ENCODE results near the gene VAV2. TPM values are rescaled to one million over a fixed set of nuclear protein-coding genes. Genes with fewer than 3 reads are reported as not detected.

VAV2 gene
- total RNA-seq, 4 donors from 2014 or later, result 9.1 to 13.5 (median 10.1) TPM

DNA sequence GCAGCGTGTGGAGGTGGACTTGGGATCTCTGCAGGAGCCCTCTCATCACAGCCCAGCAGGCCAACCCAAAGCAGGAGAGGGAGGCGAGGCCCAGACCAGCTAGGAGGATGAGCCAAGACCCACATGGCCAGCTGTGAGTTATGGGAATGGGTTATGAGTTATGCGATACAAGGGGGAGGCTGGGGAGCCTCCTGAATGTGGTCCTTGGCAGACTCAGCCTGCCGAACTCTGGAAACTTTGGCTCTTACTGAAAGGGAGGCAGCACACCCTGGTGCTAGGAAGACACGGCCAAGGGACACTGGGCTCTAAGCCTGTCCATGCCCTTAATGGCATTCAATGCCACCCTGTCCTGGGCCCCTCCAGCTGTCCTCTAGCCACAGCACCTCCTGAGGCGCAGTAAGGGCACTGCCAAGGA, 7.7 kb upstream of the VAV2 start:
- H3K4me3 ChIP-seq, result no peak overlapping the region
- intact Hi-C loops (cut with DNase I), result loop anchor here (10.0 kb wide), 1 partner anchor 465 kb away; the partner anchor contains the start of gene ADAMTSL2
- peaks cover 0 to 29% (median 0%) of the 10 kb centered on the region in 4 donors for H3K27me3 ChIP-seq
- no peaks in the 10 kb centered on the region for H3K9me3 ChIP-seq
- TF ChIP-seq, protein P1, sequence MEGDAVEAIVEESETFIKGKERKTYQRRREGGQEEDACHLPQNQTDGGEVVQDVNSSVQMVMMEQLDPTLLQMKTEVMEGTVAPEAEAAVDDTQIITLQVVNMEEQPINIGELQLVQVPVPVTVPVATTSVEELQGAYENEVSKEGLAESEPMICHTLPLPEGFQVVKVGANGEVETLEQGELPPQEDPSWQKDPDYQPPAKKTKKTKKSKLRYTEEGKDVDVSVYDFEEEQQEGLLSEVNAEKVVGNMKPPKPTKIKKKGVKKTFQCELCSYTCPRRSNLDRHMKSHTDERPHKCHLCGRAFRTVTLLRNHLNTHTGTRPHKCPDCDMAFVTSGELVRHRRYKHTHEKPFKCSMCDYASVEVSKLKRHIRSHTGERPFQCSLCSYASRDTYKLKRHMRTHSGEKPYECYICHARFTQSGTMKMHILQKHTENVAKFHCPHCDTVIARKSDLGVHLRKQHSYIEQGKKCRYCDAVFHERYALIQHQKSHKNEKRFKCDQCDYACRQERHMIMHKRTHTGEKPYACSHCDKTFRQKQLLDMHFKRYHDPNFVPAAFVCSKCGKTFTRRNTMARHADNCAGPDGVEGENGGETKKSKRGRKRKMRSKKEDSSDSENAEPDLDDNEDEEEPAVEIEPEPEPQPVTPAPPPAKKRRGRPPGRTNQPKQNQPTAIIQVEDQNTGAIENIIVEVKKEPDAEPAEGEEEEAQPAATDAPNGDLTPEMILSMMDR (IDR thresholded peaks at IDR 0.05), result no peak
- no peak for TF ChIP-seq EP300 (IDR thresholded peaks at IDR 0.05)
- no peaks in the 10 kb centered on the region for H3K36me3 ChIP-seq
- DNase-seq (ENCODE audit: extremely low spot score), result no peak
- H3K27ac ChIP-seq (replicated peaks in 1 of 4), result no peak overlapping the region
- no peaks in the 10 kb centered on the region for H3K4me1 ChIP-seq
- WGBS, result 84% methylated on average over 5 of the region's 6 CpGs

- H3K4me1 ChIP-seq, result peaks cover 2 to 8% (median 6%) of the 10 kb centered on the region in 4 donors
- TF ChIP-seq, protein P1 (IDR thresholded peaks at IDR 0.05), result no peak
- TF ChIP-seq POLR2A (IDR thresholded peaks at IDR 0.05; ENCODE audit: low read depth), result no peak
- TF ChIP-seq POLR2AphosphoS5 (IDR thresholded peaks at IDR 0.05), result no peak
- no peak for TF ChIP-seq EP300 (IDR thresholded peaks at IDR 0.05)
- intact Hi-C loops (cut with DNase I), result loop anchor here (10.0 kb wide), 1 partner anchor 464 kb away; the partner anchor contains the start of gene ADAMTSL2
- 97% methylated on average over 1 of the region's 1 CpG for WGBS
- no peak for DNase-seq (ENCODE audit: extremely low spot score)
- peaks cover 0 to 22% (median 0%) of the 10 kb centered on the region in 4 donors for H3K27me3 ChIP-seq
- no peak overlapping the region for H3K4me3 ChIP-seq
- no peaks in the 10 kb centered on the region for H3K9me3 ChIP-seq
- H3K36me3 ChIP-seq, result no peaks in the 10 kb centered on the region
- H3K27ac ChIP-seq (replicated peaks in 1 of 4), result no peak overlapping the region
These were observed 6.9 kb upstream of the VAV2 start for GRCh38 chr9:133998915-133999595.

DNA sequence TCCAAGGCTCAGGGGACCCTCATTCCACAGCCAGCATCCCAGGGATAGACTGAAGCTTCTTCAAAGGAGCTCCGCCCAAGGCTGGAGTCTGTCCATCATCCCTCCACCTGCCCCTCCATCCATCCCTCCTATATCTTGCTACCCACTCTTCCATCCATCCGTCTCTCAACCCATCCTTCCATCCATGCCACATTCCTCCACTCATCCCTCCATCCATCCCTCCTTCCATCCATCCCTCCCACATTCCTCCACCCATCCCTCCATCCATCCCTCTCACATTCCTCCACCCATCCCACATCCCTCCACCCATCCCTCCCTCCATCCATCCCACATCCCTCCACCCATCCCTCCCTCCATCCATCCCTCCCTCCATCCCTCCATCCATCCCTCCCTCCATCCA, 5.5 kb upstream of the VAV2 start:
- intact Hi-C loops (cut with DNase I), result loop anchor here (10.0 kb wide), 1 partner anchor 463 kb away; the partner anchor contains the start of gene ADAMTSL2
- TF ChIP-seq, protein P1 (IDR thresholded peaks at IDR 0.05), result no peak
- TF ChIP-seq POLR2AphosphoS5 (IDR thresholded peaks at IDR 0.05) (no peak), EP300 (IDR thresholded peaks at IDR 0.05) (no peak), POLR2A (IDR thresholded peaks at IDR 0.05; ENCODE audit: low read depth) (no peak)
- Histone ChIP-seq H3K4me3 (no peak overlapping the region), H3K27ac (replicated peaks in 1 of 4) (no peak overlapping the region), H3K9me3 (no peaks in the 10 kb centered on the region), H3K27me3 (peaks cover 0 to 12% (median 0%) of the 10 kb centered on the region in 4 donors), H3K36me3 (no peaks in the 10 kb centered on the region), H3K4me1 (peaks cover 10 to 19% (median 16%) of the 10 kb centered on the region in 4 donors)
- WGBS, result 96% methylated on average over 2 of the region's 2 CpGs
- no peak for DNase-seq (ENCODE audit: extremely low spot score)

GRCh38 chr9:133996531-133997520, 4.7 kb upstream of the VAV2 start:
- TF ChIP-seq POLR2AphosphoS5 (IDR thresholded peaks at IDR 0.05) (no peak), EP300 (IDR thresholded peaks at IDR 0.05) (no peak), POLR2A (IDR thresholded peaks at IDR 0.05; ENCODE audit: low read depth) (no peak)
- TF ChIP-seq, protein P1 (IDR thresholded peaks at IDR 0.05), result no peak
- Histone ChIP-seq H3K4me1 (peaks cover 10 to 24% (median 16%) of the 10 kb centered on the region in 4 donors), H3K27me3 (peaks cover 0 to 12% (median 0%) of the 10 kb centered on the region in 4 donors), H3K27ac (replicated peaks in 1 of 4) (no peak overlapping the region), H3K36me3 (no peaks in the 10 kb centered on the region), H3K4me3 (no peak overlapping the region), H3K9me3 (no peaks in the 10 kb centered on the region)
- 72% methylated on average over 19 of the region's 24 CpGs for WGBS
- no peak for DNase-seq (ENCODE audit: extremely low spot score)
- intact Hi-C loops (cut with DNase I), result loop anchor here (10.0 kb wide), 1 partner anchor 462 kb away; the partner anchor contains the start of gene ADAMTSL2

Measured in esophagus muscularis mucosa (tissue), 4 donors.